Measurements from ENCODE around the gene ZNF564.

ZNF564 gene

GRCh38 chr19:12551060-12551832 lies at the start of gene ZNF564:
TSS of gene ZNF564 (minus strand) at chr19:12551482. CDS start at chr19:12551332, 150 bp downstream.
- Histone ChIP-seq H3F3A (ENCODE audit: control insufficient read depth, insufficient read depth) (no peaks in the 10 kb centered on the region), H3K4me2 (ENCODE audit: low read length) (peak within 1 kb of the TSS; percentile 93), H3K9me2 (replicated peaks; ENCODE audit: control insufficient read depth, low read length) (no peaks in the 10 kb centered on the region), H4K20me1 (ENCODE audit: control insufficient read depth, insufficient read depth, low read depth, low read length) (no peaks in the 10 kb centered on the region), H3K27me3 (ENCODE audit: control insufficient read depth, low read length) (no peaks in the 10 kb centered on the region), H3K36me3 (ENCODE audit: control insufficient read depth, low read length) (peaks cover 17% of the 10 kb centered on the region), H3K27ac (ENCODE audit: low read depth, low read length) (peak within 1 kb of the TSS; percentile 68), H3K4me1 (ENCODE audit: control insufficient read depth, low read length) (peaks cover 19% of the 10 kb centered on the region), H3K79me2 (ENCODE audit: control insufficient read depth, low read length) (peaks cover 44% of the 10 kb centered on the region), H3K9me3 (ENCODE audit: control insufficient read depth, insufficient read depth, low read length) (no peaks in the 10 kb centered on the region), H3K4me3 (ENCODE audit: low read length) (peak within 1 kb of the TSS; percentile 98)
- TF ChIP-seq CTCF (IDR thresholded peaks at IDR 0.05; ENCODE audit: low read depth, low read length, poor library complexity, severe bottlenecking) (no peak), EZH2phosphoT487 (IDR thresholded peaks at IDR 0.05; ENCODE audit: borderline replicate concordance, low read length) (no peak)

- Histone ChIP-seq H3K79me2 (ENCODE audit: control insufficient read depth, low read length) (no peaks in the 10 kb centered on the region), H3K4me1 (ENCODE audit: control insufficient read depth, low read length) (no peaks in the 10 kb centered on the region), H3K27ac (ENCODE audit: low read depth, low read length) (no peak overlapping the region), H3K9me2 (replicated peaks; ENCODE audit: control insufficient read depth, low read length) (no peaks in the 10 kb centered on the region), H3K9me3 (ENCODE audit: control insufficient read depth, insufficient read depth, low read length) (no peaks in the 10 kb centered on the region), H3K4me2 (ENCODE audit: low read length) (no peak overlapping the region), H3F3A (ENCODE audit: control insufficient read depth, insufficient read depth) (no peaks in the 10 kb centered on the region), H3K36me3 (ENCODE audit: control insufficient read depth, low read length) (no peaks in the 10 kb centered on the region), H3K27me3 (ENCODE audit: control insufficient read depth, low read length) (no peaks in the 10 kb centered on the region), H4K20me1 (ENCODE audit: control insufficient read depth, insufficient read depth, low read depth, low read length) (no peaks in the 10 kb centered on the region), H3K4me3 (ENCODE audit: low read length) (no peak overlapping the region)
- TF ChIP-seq EZH2phosphoT487 (IDR thresholded peaks at IDR 0.05; ENCODE audit: borderline replicate concordance, low read length) (no peak), CTCF (IDR thresholded peaks at IDR 0.05; ENCODE audit: low read depth, low read length, poor library complexity, severe bottlenecking) (no peak)
These were observed 46.3 kb upstream of the ZNF564 start for GRCh38 chr19:12597594-12597993.

- Histone ChIP-seq H3K27me3 (ENCODE audit: control insufficient read depth, low read length) (no peaks in the 10 kb centered on the region), H3K4me3 (ENCODE audit: low read length) (no peak overlapping the region), H4K20me1 (ENCODE audit: control insufficient read depth, insufficient read depth, low read depth, low read length) (no peaks in the 10 kb centered on the region), H3K9me2 (replicated peaks; ENCODE audit: control insufficient read depth, low read length) (no peaks in the 10 kb centered on the region), H3K9me3 (ENCODE audit: control insufficient read depth, insufficient read depth, low read length) (no peaks in the 10 kb centered on the region), H3K4me1 (ENCODE audit: control insufficient read depth, low read length) (no peaks in the 10 kb centered on the region), H3K79me2 (ENCODE audit: control insufficient read depth, low read length) (no peaks in the 10 kb centered on the region), H3F3A (ENCODE audit: control insufficient read depth, insufficient read depth) (no peaks in the 10 kb centered on the region), H3K4me2 (ENCODE audit: low read length) (no peak overlapping the region), H3K27ac (ENCODE audit: low read depth, low read length) (no peak overlapping the region), H3K36me3 (ENCODE audit: control insufficient read depth, low read length) (no peaks in the 10 kb centered on the region)
- TF ChIP-seq EZH2phosphoT487 (IDR thresholded peaks at IDR 0.05; ENCODE audit: borderline replicate concordance, low read length) = no peak
- TF ChIP-seq CTCF (IDR thresholded peaks at IDR 0.05; ENCODE audit: low read depth, low read length, poor library complexity, severe bottlenecking) = no peak
These were observed 45.8 kb upstream of the ZNF564 start for GRCh38 chr19:12596927-12597548.

Measured in DOHH2 (cell line).